ENCODE data around the gene KRABD2.
A peak's percentile ranks its signal among the peaks of the same experiment; 100 is the strongest.
"Not testable (repeated sequence)": the region's sequence is repeated elsewhere in the genome, so short reads cannot be mapped to it uniquely, and the experiment has no call there.

Gene KRABD2

GRCh38 chr17:8392674-8393469 is 16.4 kb upstream of the KRABD2 start:
- DNase-seq (ENCODE audit: low read depth), result no peak

- no peak for DNase-seq (ENCODE audit: low read depth)
Measured at GRCh38 chr17:8392274-8392673, 15.8 kb upstream of the KRABD2 start.

- no peak for DNase-seq (ENCODE audit: low read depth)
Measured at GRCh38 chr17:8391711-8392110, 15.2 kb upstream of the KRABD2 start.

GRCh38 chr17:8387914-8388651 is 11.6 kb upstream of the KRABD2 start:
- DNase-seq (ENCODE audit: low read depth), result no peak

- no peak for DNase-seq (ENCODE audit: low read depth)
Measured at GRCh38 chr17:8386841-8387240, 10.3 kb upstream of the KRABD2 start.

- DNase-seq (ENCODE audit: low read depth), result no peak
Measured at GRCh38 chr17:8384801-8385378, 8.4 kb upstream of the KRABD2 start.

- peak; percentile 82 for DNase-seq (ENCODE audit: low read depth)
Measured at GRCh38 chr17:8383143-8383822, 6.8 kb upstream of the KRABD2 start, which contains the start of gene RPL26. Gene RPL26, minus strand, starts transcription at chr17:8383193. Its CDS starts 883 bp downstream, at chr17:8382310.

GRCh38 chr17:8382880-8383142 is 6.3 kb upstream of the KRABD2 start:
- no peak for DNase-seq (ENCODE audit: low read depth)

GRCh38 chr17:8382052-8382879 is 5.8 kb upstream of the KRABD2 start:
- no peak for DNase-seq (ENCODE audit: low read depth)

- DNase-seq (ENCODE audit: low read depth), result no peak
Measured at GRCh38 chr17:8380049-8380448, 3.5 kb upstream of the KRABD2 start.

- not testable (repeated sequence) for DNase-seq (ENCODE audit: low read depth)
Measured at GRCh38 chr17:8378117-8378516, 1.6 kb upstream of the KRABD2 start.

- no peak for DNase-seq (ENCODE audit: low read depth)
Measured at GRCh38 chr17:8377422-8377821, 918 bp upstream of the KRABD2 start.

- no peak for DNase-seq (ENCODE audit: low read depth)
Measured at GRCh38 chr17:8375738-8376259, 705 bp downstream of the KRABD2 start.

GRCh38 chr17:8373856-8374255 is 2.6 kb downstream of the KRABD2 start:
- DNase-seq (ENCODE audit: low read depth), result not testable (repeated sequence)

- DNase-seq (ENCODE audit: low read depth), result no peak
Measured at GRCh38 chr17:8372422-8372821, 4.1 kb downstream of the KRABD2 start.

- DNase-seq (ENCODE audit: low read depth), result no peak
Measured at GRCh38 chr17:8371786-8372185, 4.7 kb downstream of the KRABD2 start.

- no peak for DNase-seq (ENCODE audit: low read depth)
Measured at GRCh38 chr17:8369944-8370343, 6.6 kb downstream of the KRABD2 start.

- no peak for DNase-seq (ENCODE audit: low read depth)
Measured at GRCh38 chr17:8368193-8368592, 8.3 kb downstream of the KRABD2 start.

GRCh38 chr17:8366231-8366630 is 10.3 kb downstream of the KRABD2 start:
- DNase-seq (ENCODE audit: low read depth), result no peak

GRCh38 chr17:8365143-8365542 is 11.4 kb downstream of the KRABD2 start:
- no peak for DNase-seq (ENCODE audit: low read depth)

GRCh38 chr17:8362651-8363332 is 13.7 kb downstream of the KRABD2 start:
- no peak for DNase-seq (ENCODE audit: low read depth)
